DMS153 (cell line): ENCODE measurements around the gene PACSIN1.
A peak's percentile ranks its signal among the peaks of the same experiment; 100 is the strongest.
"Not testable (repeated sequence)": the region's sequence is repeated elsewhere in the genome, so short reads cannot be mapped to it uniquely, and the experiment has no call there.

Experiments
- DNase-seq: peaks from one replicate; lab custom pipeline; 2025; lab: John Stamatoyannopoulos, UW

PACSIN1 gene

DNA sequence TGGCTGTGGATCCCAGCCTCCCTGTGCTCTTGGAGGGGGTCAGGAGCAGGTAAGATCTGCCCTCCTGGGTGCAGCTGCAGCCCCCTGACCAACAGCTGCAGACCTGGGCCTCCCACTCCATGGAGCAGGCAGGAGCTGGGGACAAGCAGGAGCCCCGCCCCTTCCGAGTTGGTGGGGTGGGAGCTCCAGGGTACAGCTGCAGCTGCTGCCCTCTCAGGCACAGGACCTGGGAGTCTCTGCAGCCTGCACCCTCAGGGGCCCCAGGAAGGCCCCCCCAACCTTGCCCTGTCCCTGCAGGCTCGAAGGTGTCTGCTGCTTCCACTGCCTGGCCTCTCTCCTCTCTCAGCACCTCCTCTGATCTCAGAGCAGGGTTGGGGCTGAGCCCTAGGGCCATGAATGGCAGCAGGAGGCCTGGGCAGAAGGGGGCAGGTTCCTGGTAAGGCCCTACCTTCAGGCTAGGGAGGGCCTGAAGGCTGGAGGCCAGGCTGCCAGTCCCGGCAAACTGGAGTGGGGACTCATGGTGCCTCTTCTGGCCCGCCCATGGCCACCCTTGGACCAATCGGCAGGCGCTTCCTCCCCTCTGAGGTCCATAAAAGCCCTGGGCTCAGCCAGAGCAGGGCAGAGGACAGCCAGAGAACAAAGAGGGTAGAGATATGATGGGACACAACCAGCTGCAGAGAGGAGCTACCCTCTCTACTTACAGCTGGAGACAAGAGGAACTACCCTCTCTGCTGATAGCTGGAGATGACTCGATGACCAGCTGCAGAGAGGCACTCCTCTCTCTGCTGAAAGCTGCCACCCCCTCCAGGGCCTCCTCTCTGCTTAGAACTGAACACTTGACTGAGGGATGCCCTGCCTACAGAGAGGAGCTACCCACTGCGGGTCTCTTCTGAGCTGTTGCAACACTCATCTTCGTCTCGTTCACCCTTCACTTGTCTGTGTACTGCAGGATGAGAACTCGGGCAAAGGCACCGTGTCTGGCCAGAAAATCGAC, 7.8 kb upstream of the PACSIN1 start:
- no peak for DNase-seq

DNA sequence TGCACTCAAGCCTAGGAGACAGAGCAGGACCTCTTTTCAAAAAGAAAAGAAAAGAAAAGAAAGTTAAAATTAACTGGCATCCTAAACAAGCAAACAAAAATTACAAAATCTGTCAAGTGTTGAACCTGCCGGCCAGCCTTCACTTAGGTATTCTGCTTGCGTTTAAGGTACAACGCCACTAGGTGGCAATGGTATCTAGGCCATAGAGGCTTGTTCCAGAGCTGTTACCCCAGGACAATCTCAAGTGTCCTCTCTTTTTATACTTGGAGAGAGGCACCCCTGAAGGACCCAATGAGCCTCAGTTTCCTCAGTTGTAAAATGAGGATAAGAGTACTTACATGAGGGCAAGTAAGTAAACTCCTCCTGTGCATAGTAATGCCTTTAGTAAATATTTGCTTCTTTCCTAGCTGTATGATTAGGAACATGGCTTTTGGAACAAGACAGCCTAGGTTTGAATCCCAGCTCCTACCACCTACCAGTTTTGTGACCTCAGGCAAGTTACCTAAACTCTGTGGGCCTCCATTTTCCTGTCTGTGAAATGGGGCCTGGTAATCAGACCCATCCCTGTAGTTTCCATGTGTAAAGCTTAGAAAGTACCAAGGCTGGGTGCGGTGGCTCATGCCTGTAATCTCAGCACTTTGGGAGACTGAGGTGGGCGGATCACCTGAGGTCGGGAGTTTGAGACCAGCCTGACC, 5.8 kb upstream of the PACSIN1 start:
- DNase-seq, result peak; percentile 20

DNA sequence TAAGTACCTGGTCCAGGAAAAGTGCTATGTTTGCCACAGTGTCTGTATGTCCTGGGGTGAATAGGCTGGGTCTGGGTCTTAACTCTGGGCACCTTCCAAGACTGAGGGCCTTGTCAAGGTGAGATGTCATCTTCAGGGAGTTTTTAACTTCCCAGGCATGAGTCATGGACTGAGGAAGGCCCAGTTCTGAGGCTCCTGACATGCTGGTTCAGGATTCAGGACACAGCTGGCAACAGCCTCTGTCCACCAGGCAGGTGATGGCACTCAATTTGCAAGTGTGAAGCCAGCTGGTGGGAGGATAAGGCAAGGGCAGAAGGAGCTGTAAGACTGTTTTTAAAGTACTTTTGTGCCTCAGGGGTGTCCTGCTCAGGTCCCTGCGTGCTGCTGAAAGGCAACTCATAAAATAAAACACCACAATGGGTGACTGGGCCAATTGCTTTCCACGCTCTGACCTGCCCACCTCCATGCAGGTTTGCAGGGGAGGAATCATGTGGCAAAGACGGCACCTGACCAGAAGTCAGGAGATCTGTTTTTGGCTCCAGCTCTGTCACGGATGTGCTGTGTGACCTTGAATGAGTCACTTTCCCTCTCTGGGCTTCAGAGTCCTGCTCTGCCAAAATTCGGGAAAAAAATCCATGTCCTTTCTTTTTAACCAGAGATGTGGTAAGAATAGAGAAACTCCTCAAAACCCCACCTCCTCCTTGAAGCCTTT, 4.9 kb upstream of the PACSIN1 start:
- no peak for DNase-seq

- no peak for DNase-seq
Observed at GRCh38 chr6:34462010-34462409, 3.9 kb upstream of the PACSIN1 start.

- DNase-seq, result peak; percentile 77
Observed at GRCh38 chr6:34462551-34462971, 3.3 kb upstream of the PACSIN1 start.

- no peak for DNase-seq
Observed at GRCh38 chr6:34463299-34463698, 2.6 kb upstream of the PACSIN1 start.

GRCh38 chr6:34463849-34464248, 2.0 kb upstream of the PACSIN1 start:
- no peak for DNase-seq

GRCh38 chr6:34466242-34467185, 638 bp downstream of the PACSIN1 start:
- no peak for DNase-seq

DNA sequence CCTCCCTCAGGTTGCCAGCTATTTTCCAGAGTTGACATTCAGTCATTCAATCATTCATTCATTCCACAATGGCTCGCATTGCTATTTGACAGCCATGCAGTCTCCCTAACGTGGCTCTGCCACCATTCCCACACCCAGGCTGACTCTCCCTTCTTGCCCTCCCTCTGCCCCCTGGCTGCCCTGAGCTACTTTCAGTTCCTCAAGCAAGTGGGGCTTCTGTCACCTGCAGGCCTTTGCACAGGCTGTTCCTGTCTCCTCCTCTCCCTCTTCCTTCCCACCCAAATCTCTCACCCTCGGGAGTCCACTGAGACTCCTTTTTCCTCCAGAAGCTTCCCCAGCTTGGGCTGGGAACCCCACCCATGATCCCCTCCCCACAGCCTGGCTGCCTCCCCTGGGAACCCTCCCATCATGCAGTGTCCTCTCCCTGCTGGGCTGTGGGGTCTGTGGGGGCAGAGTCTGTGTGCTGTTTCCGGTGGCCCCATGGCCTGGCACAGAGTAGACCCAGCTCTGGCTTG, 2.6 kb downstream of the PACSIN1 start:
- DNase-seq, result no peak

GRCh38 chr6:34469499-34469898, 3.6 kb downstream of the PACSIN1 start:
- no peak for DNase-seq

DNA sequence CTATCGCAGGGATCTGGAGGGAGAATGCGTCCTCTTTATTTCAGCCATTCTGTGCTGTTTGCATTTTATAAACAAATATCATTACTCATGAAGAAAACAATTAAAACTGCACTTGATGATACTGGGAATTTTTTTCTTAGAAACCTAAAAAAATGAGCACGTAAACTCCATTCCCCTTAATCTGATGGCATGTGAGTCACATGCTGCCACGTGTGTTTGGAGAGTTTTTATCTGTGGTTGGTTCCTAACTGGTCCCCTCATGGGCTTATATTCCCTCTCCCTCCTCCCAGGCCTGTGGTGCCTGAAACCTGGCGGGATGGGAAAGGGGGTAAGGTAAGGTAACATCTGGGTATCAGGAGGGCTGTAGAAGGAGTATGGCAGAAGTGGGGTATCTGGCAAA, 6.5 kb downstream of the PACSIN1 start:
- DNase-seq, result no peak

GRCh38 chr6:34473967-34474366, 8.1 kb downstream of the PACSIN1 start:
- DNase-seq, result no peak

- no peak for DNase-seq
Observed at GRCh38 chr6:34474754-34475153, 8.9 kb downstream of the PACSIN1 start.

GRCh38 chr6:34475238-34475682, 9.4 kb downstream of the PACSIN1 start:
- no peak for DNase-seq

DNA sequence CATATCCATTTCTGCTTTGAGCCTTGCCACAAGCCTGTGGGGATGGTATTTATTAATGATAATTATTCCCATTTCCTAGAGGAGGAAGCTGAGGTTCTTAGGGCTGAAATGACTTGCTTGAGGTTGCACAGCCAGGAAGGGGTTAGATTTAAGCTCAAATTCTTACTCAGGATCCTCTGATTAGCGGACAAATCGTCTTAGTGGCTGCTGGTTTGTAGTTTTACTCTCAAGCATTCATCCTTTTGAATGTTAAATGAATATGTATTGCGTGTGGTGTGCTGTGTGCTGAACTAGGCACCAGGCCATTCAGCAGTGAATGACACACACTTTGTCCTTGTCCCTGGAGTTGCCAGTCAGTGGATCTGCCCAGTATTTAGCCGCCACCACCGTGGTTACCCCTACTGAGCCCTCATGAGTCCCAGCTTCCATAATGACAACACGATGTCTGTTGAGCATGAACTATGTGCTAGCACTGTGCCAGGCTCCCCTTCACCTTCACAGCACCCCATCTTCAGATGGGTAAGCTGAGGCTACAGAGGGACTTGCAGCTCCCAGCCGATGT, 10.0 kb downstream of the PACSIN1 start:
- DNase-seq, result no peak

- no peak for DNase-seq
Observed at GRCh38 chr6:34476447-34476846, 10.6 kb downstream of the PACSIN1 start.

DNA sequence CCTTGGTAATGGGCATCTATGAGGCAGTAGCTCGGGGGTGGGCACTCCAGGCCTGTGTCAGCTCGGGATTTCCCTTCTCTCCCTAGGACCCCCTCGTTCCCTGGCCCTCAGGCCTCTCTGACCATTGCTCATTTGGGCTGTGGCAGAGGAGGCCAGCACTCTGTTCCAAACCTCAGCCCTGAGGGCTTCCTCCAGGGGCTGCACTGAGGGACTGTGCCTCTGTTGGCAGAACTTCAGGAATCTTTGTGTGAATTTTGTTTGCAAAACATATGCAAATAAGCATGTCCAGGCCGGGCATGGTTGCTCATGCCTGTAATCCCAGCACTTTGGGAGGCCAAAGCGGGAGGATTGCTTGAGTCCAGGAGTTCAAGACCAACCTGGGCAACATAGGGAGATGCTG, 11.0 kb downstream of the PACSIN1 start:
- no peak for DNase-seq

DNA sequence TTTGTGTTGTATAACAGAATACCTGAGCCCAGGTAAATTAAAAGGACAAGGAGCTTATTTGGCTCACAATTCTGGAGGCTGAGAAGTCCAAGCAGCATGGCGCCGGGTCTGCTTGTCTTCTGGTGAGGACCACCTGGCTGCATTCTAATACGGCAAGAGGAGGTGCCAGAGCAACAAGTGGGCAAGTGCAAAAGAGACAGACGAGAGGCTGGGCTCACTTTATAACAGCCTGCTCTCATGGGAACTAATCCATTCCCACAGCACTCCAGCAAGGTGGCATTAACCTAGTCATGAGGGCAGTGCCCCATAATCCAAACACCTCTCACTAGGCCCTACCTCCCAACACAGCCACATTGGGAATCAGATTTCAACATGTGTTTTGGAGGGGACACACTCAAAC, 12.9 kb downstream of the PACSIN1 start:
- DNase-seq, result no peak

GRCh38 chr6:34483781-34484180, 17.9 kb downstream of the PACSIN1 start:
- not testable (repeated sequence) for DNase-seq

DNA sequence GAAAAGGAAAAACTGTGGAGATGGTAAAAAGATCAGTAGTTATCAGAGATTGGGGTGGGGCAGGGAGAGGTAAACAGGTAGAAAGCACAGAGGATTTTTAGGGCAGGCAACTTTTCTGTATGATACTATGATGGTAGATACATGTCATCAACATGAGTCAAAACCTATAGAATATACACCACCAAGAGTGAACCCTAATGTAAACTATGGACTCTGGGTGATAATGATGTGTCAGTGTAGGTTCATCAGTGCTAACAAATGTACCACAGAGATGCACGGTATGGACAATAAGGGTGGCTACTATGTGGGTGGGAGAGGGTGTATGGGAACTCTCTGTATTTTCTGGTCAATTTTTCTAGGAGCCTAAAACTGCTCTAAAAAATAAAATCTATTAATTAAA, 18.5 kb downstream of the PACSIN1 start:
- DNase-seq, result no peak

- DNase-seq, result no peak
Observed at GRCh38 chr6:34484899-34485298, 19.0 kb downstream of the PACSIN1 start.
